Measurements from ENCODE around the gene SMARCD2.

Gene SMARCD2

DNA sequence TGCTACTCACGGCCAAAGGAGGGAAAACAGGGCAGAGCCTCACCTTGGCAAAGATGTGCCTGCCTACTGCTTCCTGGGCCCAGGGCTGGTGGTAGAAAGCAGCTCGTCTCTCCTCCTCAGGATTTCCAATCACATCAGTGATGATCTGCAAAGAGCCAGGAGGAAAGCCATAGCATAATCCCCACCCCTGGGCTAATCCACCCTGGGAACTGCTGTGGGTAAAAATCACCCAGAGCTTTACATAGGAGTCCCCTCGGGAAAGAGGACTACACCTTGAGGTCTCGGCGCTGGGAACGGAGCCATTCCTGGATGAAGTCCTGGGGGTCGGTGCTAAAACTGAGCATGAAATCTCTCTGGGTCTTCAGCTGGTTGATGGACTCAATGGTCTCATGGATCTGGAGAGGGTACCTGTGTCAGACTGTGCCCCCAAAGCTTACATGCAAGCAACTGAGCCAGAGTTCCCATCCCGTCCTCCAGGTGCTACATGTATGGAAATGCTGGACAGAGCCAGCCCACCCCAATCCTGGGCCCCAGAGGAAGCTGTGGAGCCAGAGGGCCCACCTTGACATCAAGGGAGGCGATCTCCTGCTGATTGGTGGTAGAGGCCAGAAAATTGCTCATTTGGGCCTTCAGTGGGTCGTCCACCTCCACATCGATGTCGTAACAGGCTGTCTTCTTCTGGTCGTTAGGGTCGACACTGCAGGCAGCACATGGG is 9.3 kb downstream of the SMARCD2 start:
- TF ChIP-seq, protein P1, sequence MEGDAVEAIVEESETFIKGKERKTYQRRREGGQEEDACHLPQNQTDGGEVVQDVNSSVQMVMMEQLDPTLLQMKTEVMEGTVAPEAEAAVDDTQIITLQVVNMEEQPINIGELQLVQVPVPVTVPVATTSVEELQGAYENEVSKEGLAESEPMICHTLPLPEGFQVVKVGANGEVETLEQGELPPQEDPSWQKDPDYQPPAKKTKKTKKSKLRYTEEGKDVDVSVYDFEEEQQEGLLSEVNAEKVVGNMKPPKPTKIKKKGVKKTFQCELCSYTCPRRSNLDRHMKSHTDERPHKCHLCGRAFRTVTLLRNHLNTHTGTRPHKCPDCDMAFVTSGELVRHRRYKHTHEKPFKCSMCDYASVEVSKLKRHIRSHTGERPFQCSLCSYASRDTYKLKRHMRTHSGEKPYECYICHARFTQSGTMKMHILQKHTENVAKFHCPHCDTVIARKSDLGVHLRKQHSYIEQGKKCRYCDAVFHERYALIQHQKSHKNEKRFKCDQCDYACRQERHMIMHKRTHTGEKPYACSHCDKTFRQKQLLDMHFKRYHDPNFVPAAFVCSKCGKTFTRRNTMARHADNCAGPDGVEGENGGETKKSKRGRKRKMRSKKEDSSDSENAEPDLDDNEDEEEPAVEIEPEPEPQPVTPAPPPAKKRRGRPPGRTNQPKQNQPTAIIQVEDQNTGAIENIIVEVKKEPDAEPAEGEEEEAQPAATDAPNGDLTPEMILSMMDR (IDR thresholded peaks at IDR 0.05; ENCODE audit: low read depth, low read length), result no peak
- Histone ChIP-seq H3K36me3 (peaks cover 95% of the 10 kb centered on the region), H3K27ac (peak overlapping the region; percentile 50), H3K27me3 (ENCODE audit: insufficient read depth, low read depth, severe bottlenecking) (no peaks in the 10 kb centered on the region), H3K4me3 (ENCODE audit: low read depth, low read length) (no peak overlapping the region), H3K9me3 (ENCODE audit: severe bottlenecking) (no peaks in the 10 kb centered on the region)
- peak; percentile 84 for DNase-seq

DNA sequence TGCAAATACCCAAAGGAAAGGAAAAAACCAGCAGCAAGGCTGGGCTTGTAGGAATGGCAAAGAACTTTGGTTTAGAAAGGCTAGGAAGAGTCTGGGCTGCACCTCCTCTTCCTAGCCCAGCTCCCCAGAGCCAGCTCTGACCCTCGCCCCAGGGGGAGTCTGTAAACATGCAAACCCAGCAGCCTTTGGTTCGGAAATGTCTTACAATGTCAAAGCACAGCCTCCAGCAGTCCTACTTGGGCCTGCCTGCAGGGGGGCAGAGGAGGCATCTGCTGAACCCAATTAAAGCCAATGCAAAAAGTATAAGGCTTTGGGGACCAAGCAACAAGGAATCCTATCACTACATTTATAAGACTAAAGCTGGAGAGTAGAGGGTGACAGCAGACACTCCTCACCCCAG is 10.0 kb downstream of the SMARCD2 start:
- H3K27me3 ChIP-seq (ENCODE audit: insufficient read depth, low read depth, severe bottlenecking), result no peaks in the 10 kb centered on the region
- no peaks in the 10 kb centered on the region for H3K9me3 ChIP-seq (ENCODE audit: severe bottlenecking)
- TF ChIP-seq, protein P1 (IDR thresholded peaks at IDR 0.05; ENCODE audit: low read depth, low read length), result no peak
- H3K36me3 ChIP-seq, result peaks cover 92% of the 10 kb centered on the region
- peak overlapping the region; percentile 50 for H3K27ac ChIP-seq
- DNase-seq, result no peak
- no peak overlapping the region for H3K4me3 ChIP-seq (ENCODE audit: low read depth, low read length)

DNA sequence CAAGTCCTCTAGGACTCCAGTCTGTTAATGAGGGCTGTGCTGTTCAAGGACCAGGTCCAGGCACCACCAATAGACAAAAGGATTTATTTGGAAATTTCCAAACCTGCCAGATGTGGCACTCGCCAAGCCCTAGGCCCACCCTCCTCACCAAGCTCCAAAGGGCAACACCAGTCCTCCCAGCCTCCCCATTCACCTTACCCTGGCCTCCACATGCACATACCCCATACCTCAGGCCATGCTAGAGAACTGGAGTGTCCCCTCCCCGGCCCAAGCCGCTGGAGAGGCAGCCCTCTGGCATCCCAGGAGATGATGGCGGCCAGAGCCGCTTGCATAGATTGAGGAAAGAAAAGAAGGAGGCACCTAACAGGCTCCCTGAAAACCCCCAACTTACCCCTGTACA is 10.5 kb downstream of the SMARCD2 start:
- peak overlapping the region; percentile 50 for H3K27ac ChIP-seq
- H3K9me3 ChIP-seq (ENCODE audit: severe bottlenecking), result no peaks in the 10 kb centered on the region
- no peak overlapping the region for H3K4me3 ChIP-seq (ENCODE audit: low read depth, low read length)
- peaks cover 90% of the 10 kb centered on the region for H3K36me3 ChIP-seq
- TF ChIP-seq, protein P1 (IDR thresholded peaks at IDR 0.05; ENCODE audit: low read depth, low read length), result no peak
- no peak for DNase-seq
- H3K27me3 ChIP-seq (ENCODE audit: insufficient read depth, low read depth, severe bottlenecking), result no peaks in the 10 kb centered on the region

DNA sequence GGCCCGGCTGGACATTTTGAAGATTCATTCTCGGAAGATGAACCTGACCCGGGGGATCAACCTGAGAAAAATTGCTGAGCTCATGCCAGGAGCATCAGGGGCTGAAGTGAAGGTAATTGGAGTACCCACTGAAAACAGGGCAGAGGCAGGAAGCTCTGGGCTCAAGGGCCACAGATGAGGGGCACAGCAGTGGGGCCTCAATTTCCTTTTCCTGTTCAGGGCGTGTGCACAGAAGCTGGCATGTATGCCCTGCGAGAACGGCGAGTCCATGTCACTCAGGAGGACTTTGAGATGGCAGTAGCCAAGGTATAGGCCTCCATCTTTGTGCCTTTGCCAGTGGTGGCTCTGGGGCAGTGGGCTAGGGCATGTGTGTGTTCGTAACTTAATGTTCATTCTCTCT is 11.0 kb downstream of the SMARCD2 start:
- Histone ChIP-seq H3K36me3 (peaks cover 85% of the 10 kb centered on the region), H3K27me3 (ENCODE audit: insufficient read depth, low read depth, severe bottlenecking) (no peaks in the 10 kb centered on the region), H3K4me3 (ENCODE audit: low read depth, low read length) (no peak overlapping the region), H3K27ac (no peak overlapping the region), H3K9me3 (ENCODE audit: severe bottlenecking) (no peaks in the 10 kb centered on the region)
- TF ChIP-seq, protein P1 (IDR thresholded peaks at IDR 0.05; ENCODE audit: low read depth, low read length), result no peak
- no peak for DNase-seq

DNA sequence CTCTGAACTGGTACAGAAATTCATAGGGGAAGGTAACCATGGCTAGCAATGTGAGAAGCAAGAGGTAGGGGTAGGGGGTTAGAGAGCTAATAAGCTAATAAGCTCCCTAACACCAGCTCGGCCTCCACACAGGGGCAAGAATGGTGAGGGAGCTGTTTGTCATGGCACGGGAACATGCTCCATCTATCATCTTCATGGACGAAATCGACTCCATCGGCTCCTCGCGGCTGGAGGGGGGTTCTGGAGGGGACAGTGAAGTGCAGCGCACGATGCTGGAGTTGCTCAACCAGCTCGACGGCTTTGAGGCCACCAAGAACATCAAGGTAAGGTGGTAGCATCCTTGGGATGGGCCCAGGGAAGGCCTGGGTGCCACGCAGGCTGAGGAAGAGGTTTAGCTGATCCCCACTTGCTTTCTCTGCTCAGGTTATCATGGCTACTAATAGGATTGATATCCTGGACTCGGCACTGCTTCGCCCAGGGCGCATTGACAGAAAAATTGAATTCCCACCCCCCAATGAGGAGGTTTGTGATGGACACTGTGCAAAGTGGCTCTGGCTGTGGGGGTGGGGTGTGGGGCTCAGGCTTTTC is 11.5 kb downstream of the SMARCD2 start:
- DNase-seq, result no peak
- H3K9me3 ChIP-seq (ENCODE audit: severe bottlenecking), result no peaks in the 10 kb centered on the region
- TF ChIP-seq, protein P1 (IDR thresholded peaks at IDR 0.05; ENCODE audit: low read depth, low read length), result no peak
- H3K27ac ChIP-seq, result no peak overlapping the region
- H3K27me3 ChIP-seq (ENCODE audit: insufficient read depth, low read depth, severe bottlenecking), result no peaks in the 10 kb centered on the region
- no peak overlapping the region for H3K4me3 ChIP-seq (ENCODE audit: low read depth, low read length)
- peaks cover 82% of the 10 kb centered on the region for H3K36me3 ChIP-seq
